IMR-90 (cell line): ENCODE data around the gene STXBP6. TPM values are rescaled to one million over a fixed set of nuclear protein-coding genes. Genes with fewer than 3 reads are reported as not detected.
A peak's percentile ranks its signal among the peaks of the same experiment; 100 is the strongest.

Source experiments
- ATAC-seq: fragments of 200-7000 bp; cut with Tn5 transposase; 2 replicates; pipeline ENCODE4 v1.9.1; 2020; ENCODE audit warnings: low read depth, mild to moderate bottlenecking, moderate library complexity
- BruUV-seq: library from RNA; stranded (reverse); fragments of 400-500 nt; replicated peaks from 2 replicates; lab custom pipeline; 2021; lab: Mats Ljungman, UMichigan
- CTCF ChIA-PET: fragments of 300-600 bp; formaldehyde crosslinking; extraction: SDS; loops from one replicate; lab custom pipeline; 2021; ENCODE audit warnings: antibody characterized with exemption; lab: Yijun Ruan, JAX
- POLR2A ChIA-PET: fragments of 300-600 bp; sonication (Branson Sonifier 250); formaldehyde crosslinking; loops from one replicate; lab custom pipeline; 2022; ENCODE audit warnings: antibody characterized with exemption; ENCODE audit not compliant: unreplicated experiment; lab: Charles Lee
- DNase-seq: peaks from one replicate; pipeline ENCODE4 v3.0.0; 2013
- H2AFZ ChIP-seq: replicated peaks from 2 replicates; pipeline ENCODE3; 2013; ENCODE audit warnings: low read length, mild to moderate bottlenecking; ENCODE audit not compliant: poor library complexity
- H2AK5ac ChIP-seq: 2 replicates; pipeline ENCODE4 v1.6.1; 2013; ENCODE audit warnings: low read depth, low read length, inconsistent platforms
- H2AK9ac ChIP-seq: replicated peaks from 2 replicates; pipeline ENCODE3; 2013; ENCODE audit warnings: mild to moderate bottlenecking, low read depth, low read length, moderate library complexity; ENCODE audit not compliant: poor library complexity
- H2BK120ac ChIP-seq: 2 replicates; pipeline ENCODE4 v1.6.1; 2013; ENCODE audit warnings: low read depth, low read length, inconsistent platforms
- H2BK15ac ChIP-seq: 3 replicates; pipeline ENCODE4 v1.6.1; 2013; ENCODE audit warnings: low read depth, low read length, inconsistent platforms
- H2BK20ac ChIP-seq: 2 replicates; pipeline ENCODE4 v1.6.1; 2013; ENCODE audit warnings: low read depth, mild to moderate bottlenecking, inconsistent platforms, low read length, moderate library complexity
- H2BK5ac ChIP-seq: 2 replicates; pipeline ENCODE4 v1.6.1; 2013; ENCODE audit warnings: mild to moderate bottlenecking, low read depth, low read length, inconsistent platforms; ENCODE audit not compliant: poor library complexity, severe bottlenecking
- H3K14ac ChIP-seq: replicated peaks from 2 replicates; pipeline ENCODE4 v1.6.1; 2013; ENCODE audit warnings: low read depth, low read length, inconsistent platforms
- H3K18ac ChIP-seq: 2 replicates; pipeline ENCODE4 v1.6.1; 2013; ENCODE audit warnings: low read depth, low read length, control low read depth
- H3K23ac ChIP-seq: 2 replicates; pipeline ENCODE4 v1.6.1; 2013; ENCODE audit warnings: low read depth, low read length, inconsistent platforms
- H3K27ac ChIP-seq: 2 replicates; pipeline ENCODE4 v1.5.1; 2013; ENCODE audit warnings: mild to moderate bottlenecking, control low read depth, low read length; ENCODE audit not compliant: insufficient read depth
- H3K27me3 ChIP-seq: 2 replicates; pipeline ENCODE4 v1.6.1; 2013; ENCODE audit warnings: low read length; ENCODE audit not compliant: control insufficient read depth, insufficient read depth
- H3K36me3 ChIP-seq: 2 replicates; pipeline ENCODE4 v1.6.1; 2013; ENCODE audit warnings: low read length, mixed read lengths; ENCODE audit not compliant: control insufficient read depth, insufficient read depth
- H3K4ac ChIP-seq: 2 replicates; pipeline ENCODE4 v1.6.1; 2013; ENCODE audit warnings: low read depth, low read length, inconsistent platforms
- H3K4me1 ChIP-seq: 2 replicates; pipeline ENCODE4 v1.6.1; 2013; ENCODE audit warnings: low read length, mixed read lengths; ENCODE audit not compliant: control insufficient read depth, insufficient read depth
- H3K4me2 ChIP-seq: 2 replicates; pipeline ENCODE4 v1.6.1; 2013; ENCODE audit warnings: low read depth, mild to moderate bottlenecking, control low read depth, low read length, moderate library complexity
- H3K4me3 ChIP-seq: 2 replicates; pipeline ENCODE4 v1.5.1; 2013; ENCODE audit warnings: low read depth, mild to moderate bottlenecking, control low read depth, low read length, moderate library complexity; ENCODE audit not compliant: insufficient read depth
- H3K56ac ChIP-seq: 2 replicates; pipeline ENCODE4 v1.6.1; 2013; ENCODE audit warnings: low read length, inconsistent platforms; ENCODE audit not compliant: insufficient read depth; ENCODE audit errors: extremely low read depth
- H3K79me1 ChIP-seq, 2 experiments: 2 replicates each; pipeline ENCODE4 v1.6.1; 2013; ENCODE audit warnings: low read length in 2 of 2, inconsistent platforms in 1 of 2, low read depth in 1 of 2
- H3K9ac ChIP-seq: 2 replicates; pipeline ENCODE4 v1.6.1; 2013; ENCODE audit warnings: low read depth, low read length, control low read depth
- H3K9me1 ChIP-seq: 2 replicates; pipeline ENCODE4 v1.6.1; 2013; ENCODE audit warnings: low read length, inconsistent platforms; ENCODE audit not compliant: insufficient read depth
- H3K9me3 ChIP-seq: 2 replicates; pipeline ENCODE4 v1.6.1; 2013; ENCODE audit warnings: low read length; ENCODE audit not compliant: control insufficient read depth, insufficient read depth
- H4K20me1 ChIP-seq: 2 replicates; pipeline ENCODE4 v1.6.1; 2013; ENCODE audit warnings: low read length, inconsistent platforms; ENCODE audit not compliant: insufficient read depth
- H4K5ac ChIP-seq: 2 replicates; pipeline ENCODE4 v1.6.1; 2013; ENCODE audit warnings: mild to moderate bottlenecking, low read depth, low read length, control low read depth
- H4K8ac ChIP-seq, 2 experiments: 2 replicates each; pipeline ENCODE4 v1.6.1; 2013; ENCODE audit warnings: low read depth in 2 of 2, low read length in 2 of 2, control low read depth in 1 of 2, inconsistent platforms in 1 of 2
- H4K91ac ChIP-seq: 2 replicates; pipeline ENCODE4 v1.6.1; 2013; ENCODE audit warnings: low read depth, low read length, inconsistent platforms; ENCODE audit not compliant: insufficient read depth
- CEBPB ChIP-seq: IDR thresholded peaks from 2 replicates; pipeline ENCODE4 v1.6.1; 2012; ENCODE audit warnings: low read depth, low read length, improper control_type of control experiment
- CHD1 ChIP-seq: IDR thresholded peaks from 2 replicates; pipeline ENCODE4 v1.6.1; 2012; ENCODE audit warnings: low read depth, low read length, improper control_type of control experiment
- WGBS, 2 experiments: methylation state at CpG; one replicate each; pipeline versions ENCODE4 v1.1.5 to v1.1.7; 2013; ENCODE audit warnings: missing lambda C conversion rate in 2 of 2; ENCODE audit not compliant: insufficient read length in 1 of 2; ENCODE audit errors: extremely low coverage in 2 of 2; 5-methylcytosine and 5-hydroxymethylcytosine counted together
- dilution Hi-C: fragments of 300-500 bp; cut with HindIII; formaldehyde crosslinking; loops from one replicate; pipeline ENCODE4 v1.14.3; 2018; ENCODE audit warnings: low sequenced_read_pairs; ENCODE audit not compliant: unreplicated experiment
- in situ Hi-C: fragments of 300-500 bp; cut with MboI; formaldehyde crosslinking; loops from 3 replicates; pipeline ENCODE4 v1.14.3; 2019; ENCODE audit warnings: low sequenced_read_pairs, inconsistent platforms, mixed read lengths
- intact Hi-C: fragments of 100-400 bp; cut with micrococcal nuclease; formaldehyde crosslinking; loops from 2 replicates; pipeline ENCODE4 v1.10.0; 2022
- polyA plus RNA-seq, 3 experiments: library from polyadenylated mRNA; depleted of rRNA; stranded (reverse); fragments of >200 nt; gene quantifications; 2 replicates each; pipeline ENCODE4 v1.2.3, GENCODE V29; 2012; ENCODE audit warnings: low replicate concordance in 1 of 3
- total RNA-seq: library from RNA; depleted of rRNA; stranded (reverse); fragments of >200 nt; gene quantifications from 2 replicates; pipeline ENCODE4 v1.2.3, GENCODE V29; 2012

Gene STXBP6
- total and polyA plus RNA-seq, 2 of the 4 experiments (the other 2 are of a cell fraction): 14.2 to 14.3 TPM

DNA sequence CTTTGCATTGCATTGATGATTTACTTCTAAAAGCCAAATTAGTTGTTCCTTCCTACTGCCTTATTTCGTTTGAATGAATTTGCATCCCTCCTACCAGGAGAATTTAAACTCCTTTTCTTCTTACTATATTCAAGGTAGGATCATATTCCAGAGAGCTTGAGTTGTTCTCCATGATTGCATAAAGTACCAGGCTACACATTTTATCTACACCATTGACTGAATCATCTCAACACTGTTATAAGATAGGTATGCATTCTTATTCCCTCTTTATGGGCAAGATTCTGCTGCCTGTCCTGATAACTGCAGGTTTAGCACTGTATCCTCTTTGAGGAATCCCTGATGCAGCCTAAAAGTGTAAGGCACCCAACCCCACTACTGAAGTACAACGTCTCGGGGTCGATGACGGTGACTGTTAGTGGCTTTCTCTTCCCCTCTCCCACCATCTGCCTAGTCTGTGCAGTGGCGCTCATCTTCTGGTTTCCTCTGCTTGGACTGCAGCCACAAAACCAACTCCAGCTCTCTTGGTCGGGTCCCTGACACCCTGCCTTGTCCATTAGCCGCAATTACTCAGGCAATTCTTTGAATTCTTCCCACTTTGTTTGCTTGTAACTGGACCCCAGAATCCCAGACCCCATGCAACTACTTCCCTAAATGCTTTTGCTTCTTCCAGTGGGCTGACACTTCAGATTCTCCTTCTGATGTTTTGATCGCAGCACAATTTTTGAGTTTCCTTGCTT, 44.4 kb upstream of the STXBP6 start:
- Histone ChIP-seq H2BK120ac (no peak overlapping the region), H3K4me2 (no peak overlapping the region), H3K4me1 (peaks cover 3% of the 10 kb centered on the region; the same call in 1 of the 2 replicates), H3K27me3 (no peaks in the 10 kb centered on the region), H3K56ac (no peak overlapping the region), H3K14ac (no peak overlapping the region), H4K20me1 (no peaks in the 10 kb centered on the region), H3K9ac (no peak overlapping the region), H3K18ac (no peak overlapping the region), H3K36me3 (no peaks in the 10 kb centered on the region), H3K4ac (no peak overlapping the region), H4K8ac (no peak overlapping the region), H4K91ac (no peak overlapping the region), H2BK20ac (no peak overlapping the region), H2AK5ac (no peak overlapping the region), H3K27ac (no peak overlapping the region), H3K9me1 (no peaks in the 10 kb centered on the region), H3K23ac (no peak overlapping the region), H4K5ac (no peak overlapping the region), H2AK9ac (no peak overlapping the region), H3K79me1 (no peaks in the 10 kb centered on the region), H2BK15ac (no peak overlapping the region), H2AFZ (no peak overlapping the region), H3K4me3 (no peak overlapping the region), H2BK5ac (no peak overlapping the region), H3K9me3 (no peaks in the 10 kb centered on the region)
- dilution Hi-C loops: no loop called here
- BruUV-seq: no TSS peak
- ChIA-PET CTCF (no interaction called here), POLR2A (no interaction called here)
- TF ChIP-seq CEBPB: peak; percentile 57; the same call in 1 of the 2 replicates
- TF ChIP-seq CHD1: no peak
- WGBS, 2 experiments: 50% methylated on average over 2 of the region's 9 CpGs; no CpG with 5 or more reads in 1 of the 2 experiments
- DNase-seq (peak; percentile 45), ATAC-seq (peak; percentile 44; the same call in 1 of the 2 replicates)
- intact Hi-C loops: no loop called here
- in situ Hi-C loops: no loop called here
